ENCODE measurements around the gene C4A. TPM values are rescaled to one million over a fixed set of nuclear protein-coding genes. Genes with fewer than 3 reads are reported as not detected.
"Not testable (repeated sequence)": the region's sequence is repeated elsewhere in the genome, so short reads cannot be mapped to it uniquely, and the experiment has no call there.

C4A gene
- total and polyA plus RNA-seq, 9 donors: 6.6 to 20.4 (median 15.4) TPM

DNA sequence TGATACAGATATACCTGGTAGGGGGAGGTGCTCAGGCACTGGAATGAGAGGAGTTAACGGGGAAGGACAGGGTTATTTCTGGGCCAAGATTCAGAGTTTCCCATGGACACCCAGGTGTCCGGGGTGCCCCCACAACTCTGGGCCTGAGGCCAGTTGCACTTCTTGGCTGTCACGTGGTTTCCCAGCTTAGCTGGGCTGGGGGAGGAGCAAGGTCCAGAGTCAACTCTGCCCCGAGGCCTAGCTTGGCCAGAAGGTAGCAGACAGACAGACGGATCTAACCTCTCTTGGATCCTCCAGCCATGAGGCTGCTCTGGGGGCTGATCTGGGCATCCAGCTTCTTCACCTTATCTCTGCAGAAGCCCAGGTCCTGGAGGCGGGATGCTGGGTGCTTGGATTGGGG lies 32.7 kb downstream of the C4A start, which contains the start of gene C4B:
Gene C4B (plus strand): TSS at position 249 of the 400 bp plus-strand sequence. CDS start 51 bp downstream, at position 300.
- H3K36me3 ChIP-seq (ENCODE audit: control insufficient read depth, insufficient read depth, low read length); DNase-seq; H3K4me1 ChIP-seq (ENCODE audit: control insufficient read depth, insufficient read depth, low read length); H3K4me3 ChIP-seq (ENCODE audit: low read length); H3K9me3 ChIP-seq (replicated peaks; ENCODE audit: control insufficient read depth, low read depth, low read length); H3K27me3 ChIP-seq (ENCODE audit: control insufficient read depth, insufficient read depth, low read length); H3K27ac ChIP-seq (ENCODE audit: low read length): not testable (repeated sequence)
- no CpG with 5 or more reads among the region's 6 CpGs for WGBS (ENCODE audit: insufficient coverage)

- H3K4me1 ChIP-seq (ENCODE audit: control insufficient read depth, insufficient read depth, low read length); H3K27ac ChIP-seq (ENCODE audit: low read length); H3K9me3 ChIP-seq (replicated peaks; ENCODE audit: control insufficient read depth, low read depth, low read length); H3K4me3 ChIP-seq (ENCODE audit: low read length); H3K36me3 ChIP-seq (ENCODE audit: control insufficient read depth, insufficient read depth, low read length); H3K27me3 ChIP-seq (ENCODE audit: control insufficient read depth, insufficient read depth, low read length); DNase-seq: not testable (repeated sequence)
- no CpG with 5 or more reads among the region's 10 CpGs for WGBS (ENCODE audit: insufficient coverage)
Measured at GRCh38 chr6:32022100-32022499, 40.2 kb downstream of the C4A start.

- not testable (repeated sequence) for H3K9me3 ChIP-seq (replicated peaks; ENCODE audit: control insufficient read depth, low read depth, low read length); H3K4me1 ChIP-seq (ENCODE audit: control insufficient read depth, insufficient read depth, low read length); DNase-seq; H3K4me3 ChIP-seq (ENCODE audit: low read length); H3K36me3 ChIP-seq (ENCODE audit: control insufficient read depth, insufficient read depth, low read length); H3K27me3 ChIP-seq (ENCODE audit: control insufficient read depth, insufficient read depth, low read length); H3K27ac ChIP-seq (ENCODE audit: low read length)
- no CpG with 5 or more reads among the region's 10 CpGs for WGBS (ENCODE audit: insufficient coverage)
Measured at GRCh38 chr6:32028631-32029030, 46.8 kb downstream of the C4A start.

DNA sequence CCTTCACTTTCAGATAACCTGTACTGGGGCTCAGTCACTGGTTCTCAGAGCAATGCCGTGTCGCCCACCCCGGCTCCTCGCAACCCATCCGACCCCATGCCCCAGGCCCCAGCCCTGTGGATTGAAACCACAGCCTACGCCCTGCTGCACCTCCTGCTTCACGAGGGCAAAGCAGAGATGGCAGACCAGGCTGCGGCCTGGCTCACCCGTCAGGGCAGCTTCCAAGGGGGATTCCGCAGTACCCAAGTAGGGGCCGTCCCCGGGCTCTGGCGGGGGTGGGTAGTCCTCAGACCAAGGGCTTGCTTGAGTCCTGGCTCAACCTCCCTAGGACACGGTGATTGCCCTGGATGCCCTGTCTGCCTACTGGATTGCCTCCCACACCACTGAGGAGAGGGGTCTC lies 47.7 kb downstream of the C4A start:
- 80% methylated on average over 2 of the region's 14 CpGs for WGBS (ENCODE audit: insufficient coverage)
- not testable (repeated sequence) for DNase-seq; H3K9me3 ChIP-seq (replicated peaks; ENCODE audit: control insufficient read depth, low read depth, low read length); H3K27me3 ChIP-seq (ENCODE audit: control insufficient read depth, insufficient read depth, low read length); H3K4me3 ChIP-seq (ENCODE audit: low read length); H3K4me1 ChIP-seq (ENCODE audit: control insufficient read depth, insufficient read depth, low read length); H3K36me3 ChIP-seq (ENCODE audit: control insufficient read depth, insufficient read depth, low read length); H3K27ac ChIP-seq (ENCODE audit: low read length)

GRCh38 chr6:32035283-32036013 lies 53.6 kb downstream of the C4A start:
- not testable (repeated sequence) for DNase-seq; H3K4me1 ChIP-seq (ENCODE audit: control insufficient read depth, insufficient read depth, low read length); H3K9me3 ChIP-seq (replicated peaks; ENCODE audit: control insufficient read depth, low read depth, low read length); H3K4me3 ChIP-seq (ENCODE audit: low read length); H3K36me3 ChIP-seq (ENCODE audit: control insufficient read depth, insufficient read depth, low read length); H3K27me3 ChIP-seq (ENCODE audit: control insufficient read depth, insufficient read depth, low read length); H3K27ac ChIP-seq (ENCODE audit: low read length)
- WGBS (ENCODE audit: insufficient coverage): no CpG with 5 or more reads among the region's 16 CpGs

- not testable (repeated sequence) for H3K27me3 ChIP-seq (ENCODE audit: control insufficient read depth, insufficient read depth, low read length); H3K36me3 ChIP-seq (ENCODE audit: control insufficient read depth, insufficient read depth, low read length); DNase-seq; H3K9me3 ChIP-seq (replicated peaks; ENCODE audit: control insufficient read depth, low read depth, low read length); H3K4me3 ChIP-seq (ENCODE audit: low read length); H3K4me1 ChIP-seq (ENCODE audit: control insufficient read depth, insufficient read depth, low read length); H3K27ac ChIP-seq (ENCODE audit: low read length)
- WGBS (ENCODE audit: insufficient coverage): 83% methylated on average over 1 of the region's 5 CpGs
Measured at GRCh38 chr6:32037136-32037535, 55.3 kb downstream of the C4A start.

DNA sequence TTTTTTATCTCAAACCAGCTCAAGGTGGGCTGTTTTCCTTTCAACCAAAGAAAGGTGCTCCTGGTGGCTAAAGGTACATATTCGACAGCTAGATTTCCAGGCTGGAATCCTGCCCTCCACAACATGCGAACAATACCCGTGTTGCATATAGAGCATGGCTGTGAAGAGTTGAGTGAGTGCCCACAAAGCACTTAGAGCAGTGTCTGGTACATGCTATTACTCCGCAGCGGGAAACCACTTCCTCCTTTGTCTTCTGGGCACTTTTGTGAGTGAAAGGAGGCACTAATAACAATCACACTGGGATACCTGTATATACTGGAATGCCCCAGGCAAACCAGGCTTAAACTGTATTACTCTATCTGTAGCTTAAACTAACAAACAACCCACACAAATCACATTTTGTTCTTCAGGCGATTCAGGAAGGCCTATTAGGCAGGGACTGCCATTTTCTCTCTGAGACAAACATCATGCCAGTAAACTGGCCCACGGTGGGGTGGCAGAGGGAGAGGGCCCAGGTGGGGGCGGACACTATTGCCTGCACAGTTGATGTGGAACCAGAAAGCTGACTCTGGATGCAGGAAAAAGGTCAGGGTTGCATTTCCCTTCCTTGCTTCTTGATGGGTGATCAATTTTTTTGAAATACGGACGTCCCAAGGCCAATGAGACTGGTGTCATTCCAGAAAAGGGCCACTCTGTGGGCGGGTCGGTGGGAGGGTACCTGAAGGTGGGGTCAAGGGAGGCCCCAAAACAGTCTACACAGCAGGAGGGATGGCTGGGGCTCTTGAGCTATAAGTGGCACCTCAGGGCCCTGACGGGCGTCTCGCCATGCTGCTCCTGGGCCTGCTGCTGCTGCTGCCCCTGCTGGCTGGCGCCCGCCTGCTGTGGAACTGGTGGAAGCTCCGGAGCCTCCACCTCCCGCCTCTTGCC lies 56.0 kb downstream of the C4A start, which contains the start of gene CYP21A2:
Gene CYP21A2 (plus strand): TSS at position 818 of the 927 bp plus-strand sequence. CDS start 8 bp downstream, at position 826.
- not testable (repeated sequence) for H3K27me3 ChIP-seq (ENCODE audit: control insufficient read depth, insufficient read depth, low read length); H3K9me3 ChIP-seq (replicated peaks; ENCODE audit: control insufficient read depth, low read depth, low read length); H3K27ac ChIP-seq (ENCODE audit: low read length); H3K4me1 ChIP-seq (ENCODE audit: control insufficient read depth, insufficient read depth, low read length); H3K4me3 ChIP-seq (ENCODE audit: low read length); H3K36me3 ChIP-seq (ENCODE audit: control insufficient read depth, insufficient read depth, low read length); DNase-seq
- 88% methylated on average over 8 of the region's 19 CpGs for WGBS (ENCODE audit: insufficient coverage)

- not testable (repeated sequence) for H3K27ac ChIP-seq (ENCODE audit: low read length); H3K4me1 ChIP-seq (ENCODE audit: control insufficient read depth, insufficient read depth, low read length); H3K36me3 ChIP-seq (ENCODE audit: control insufficient read depth, insufficient read depth, low read length); H3K27me3 ChIP-seq (ENCODE audit: control insufficient read depth, insufficient read depth, low read length); H3K9me3 ChIP-seq (replicated peaks; ENCODE audit: control insufficient read depth, low read depth, low read length); DNase-seq; H3K4me3 ChIP-seq (ENCODE audit: low read length)
- whole genome bisulfite sequencing (ENCODE audit: insufficient coverage): no CpG with 5 or more reads among the region's 5 CpGs
Measured at GRCh38 chr6:32038878-32039277, 57.0 kb downstream of the C4A start.

GRCh38 chr6:32039321-32040274 lies 57.7 kb downstream of the C4A start:
- 53% methylated on average over 12 of the region's 24 CpGs for WGBS (ENCODE audit: insufficient coverage)
- H3K4me3 ChIP-seq (ENCODE audit: low read length); H3K27me3 ChIP-seq (ENCODE audit: control insufficient read depth, insufficient read depth, low read length); DNase-seq; H3K4me1 ChIP-seq (ENCODE audit: control insufficient read depth, insufficient read depth, low read length); H3K36me3 ChIP-seq (ENCODE audit: control insufficient read depth, insufficient read depth, low read length); H3K27ac ChIP-seq (ENCODE audit: low read length); H3K9me3 ChIP-seq (replicated peaks; ENCODE audit: control insufficient read depth, low read depth, low read length): not testable (repeated sequence)

Measured in muscle of leg (tissue), 11 donors.